ENCODE measurements around the gene MMP25.

DNA sequence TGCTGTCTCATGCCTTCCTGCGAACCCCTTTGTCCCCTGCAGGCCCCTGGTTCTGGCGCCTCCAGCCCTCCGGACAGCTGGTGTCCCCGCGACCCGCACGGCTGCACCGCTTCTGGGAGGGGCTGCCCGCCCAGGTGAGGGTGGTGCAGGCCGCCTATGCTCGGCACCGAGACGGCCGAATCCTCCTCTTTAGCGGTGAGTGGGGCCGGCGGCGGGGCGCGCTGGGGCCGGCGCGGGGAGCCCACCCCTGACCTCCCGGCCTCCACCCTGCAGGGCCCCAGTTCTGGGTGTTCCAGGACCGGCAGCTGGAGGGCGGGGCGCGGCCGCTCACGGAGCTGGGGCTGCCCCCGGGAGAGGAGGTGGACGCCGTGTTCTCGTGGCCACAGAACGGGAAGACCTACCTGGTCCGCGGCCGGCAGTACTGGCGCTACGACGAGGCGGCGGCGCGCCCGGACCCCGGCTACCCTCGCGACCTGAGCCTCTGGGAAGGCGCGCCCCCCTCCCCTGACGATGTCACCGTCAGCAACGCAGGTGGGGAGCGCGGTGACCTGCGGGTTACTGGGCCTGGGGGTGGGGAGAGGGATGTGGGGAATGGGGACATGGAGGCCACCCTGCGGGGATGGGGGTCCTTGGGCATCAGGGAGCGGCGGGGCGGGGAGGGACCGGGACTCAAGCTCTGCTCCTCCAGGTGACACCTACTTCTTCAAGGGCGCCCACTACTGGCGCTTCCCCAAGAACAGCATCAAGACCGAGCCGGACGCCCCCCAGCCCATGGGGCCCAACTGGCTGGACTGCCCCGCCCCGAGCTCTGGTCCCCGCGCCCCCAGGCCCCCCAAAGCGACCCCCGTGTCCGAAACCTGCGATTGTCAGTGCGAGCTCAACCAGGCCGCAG is 12.0 kb downstream of the MMP25 start:
- TF ChIP-seq CTCF (IDR thresholded peaks at IDR 0.05) = no peak
- TF ChIP-seq POLR2AphosphoS5 (IDR thresholded peaks at IDR 0.05) = no peak
- no peak for TF ChIP-seq POLR2A (IDR thresholded peaks at IDR 0.05)
